Thoracic aorta (tissue), 2 donors: ENCODE results near the gene SNRNP25. TPM values are rescaled to one million over a fixed set of nuclear protein-coding genes. Genes with fewer than 3 reads are reported as not detected.

Experiments used
- ATAC-seq: fragments of 150-250 bp; one replicate; pipeline ENCODE4 v1.8.0; 2017; ENCODE audit warnings: low read depth; ENCODE audit not compliant: insufficient number of reproducible peaks, low FRiP score
- DNase-seq: peaks from one replicate; pipeline ENCODE4 v3.0.0-alpha.2; 2020; ENCODE audit warnings: low spot score
- H3K27ac ChIP-seq, 2 donors: fragments of 200-600 bp; sonication (generic); 1 replicate in 1 of 2; 2 replicates in 1 of 2; pipeline ENCODE4 v1.5.1; 2016; ENCODE audit warnings: mild to moderate bottlenecking in 2 of 2, moderate library complexity in 2 of 2
- H3K27me3 ChIP-seq: fragments of 200-600 bp; sonication (generic); replicated peaks from 2 replicates; pipeline ENCODE4 v1.6.0; 2016; ENCODE audit warnings: mild to moderate bottlenecking; ENCODE audit not compliant: insufficient read depth
- H3K36me3 ChIP-seq: fragments of 200-600 bp; sonication (generic); one replicate; pipeline ENCODE4 v1.5.1; 2016
- H3K4me1 ChIP-seq, 2 donors: fragments of 200-600 bp; sonication (generic); 1 replicate in 1 of 2; 2 replicates in 1 of 2; pipeline versions ENCODE4 v1.5.1 to v1.6.0; 2016; ENCODE audit warnings: low read depth in 2 of 2, mild to moderate bottlenecking in 1 of 2; ENCODE audit not compliant: control insufficient read depth in 1 of 2
- H3K4me3 ChIP-seq: fragments of 200-600 bp; sonication (generic); 2 replicates; pipeline ENCODE4 v1.5.1; 2016; ENCODE audit warnings: mild to moderate bottlenecking
- H3K9me3 ChIP-seq: fragments of 200-600 bp; sonication (generic); 2 replicates; pipeline ENCODE4 v1.5.1; 2016
- CTCF ChIP-seq: fragments of 200-600 bp; sonication (generic); IDR thresholded peaks from one replicate; pipeline ENCODE4 v1.5.1; 2019; ENCODE audit warnings: antibody characterized with exemption
- total RNA-seq, 2 donors: library from RNA; depleted of rRNA; stranded (reverse); fragments of >200 nt; gene quantifications; one replicate each; pipeline versions ENCODE4 v1.1.0 to v1.2.3, GENCODE V29; 2016

SNRNP25 gene
- total RNA-seq, 2 donors from 2014 or later, result 6.1 to 16.4 TPM

DNA sequence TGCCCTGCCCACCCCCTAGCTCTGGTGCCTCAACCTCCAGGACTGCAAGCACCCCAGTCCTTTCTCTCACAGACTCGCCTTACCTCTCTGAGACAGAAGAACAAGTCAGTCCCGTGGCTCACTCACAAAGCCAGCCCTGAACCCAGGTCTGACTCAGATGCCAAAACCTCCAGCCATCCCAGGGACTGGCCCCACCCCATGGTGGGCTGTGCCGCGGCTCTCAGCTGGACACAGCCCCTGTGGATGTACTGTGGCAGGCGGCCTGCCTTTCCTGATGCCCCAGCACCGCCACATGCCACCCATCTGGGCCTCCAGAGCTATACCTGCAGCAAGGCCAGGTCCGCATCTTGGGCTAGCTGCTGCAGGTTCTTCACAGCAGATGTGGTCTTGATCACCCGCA lies 44.2 kb downstream of the SNRNP25 start:
- Histone ChIP-seq H3K9me3 (no peaks in the 10 kb centered on the region), H3K4me3 (no peak overlapping the region), H3K27me3 (no peaks in the 10 kb centered on the region), H3K4me1 (peaks cover 24 to 52% of the 10 kb centered on the region in 2 donors), H3K27ac (no peak overlapping the region), H3K36me3 (peaks cover 4% of the 10 kb centered on the region)
- ATAC-seq (no peak), DNase-seq (no peak)
- TF ChIP-seq CTCF, result no peak

GRCh38 chr16:100989-101388 lies 47.4 kb downstream of the SNRNP25 start:
- Histone ChIP-seq H3K9me3 (no peaks in the 10 kb centered on the region), H3K4me1 (peaks cover 34 to 63% of the 10 kb centered on the region in 2 donors), H3K27ac (peak overlapping the region; percentile 91 to 94), H3K27me3 (no peaks in the 10 kb centered on the region), H3K4me3 (no peak overlapping the region), H3K36me3 (peaks cover 10% of the 10 kb centered on the region)
- DNase-seq (no peak), ATAC-seq (no peak)
- no peak for TF ChIP-seq CTCF

DNA sequence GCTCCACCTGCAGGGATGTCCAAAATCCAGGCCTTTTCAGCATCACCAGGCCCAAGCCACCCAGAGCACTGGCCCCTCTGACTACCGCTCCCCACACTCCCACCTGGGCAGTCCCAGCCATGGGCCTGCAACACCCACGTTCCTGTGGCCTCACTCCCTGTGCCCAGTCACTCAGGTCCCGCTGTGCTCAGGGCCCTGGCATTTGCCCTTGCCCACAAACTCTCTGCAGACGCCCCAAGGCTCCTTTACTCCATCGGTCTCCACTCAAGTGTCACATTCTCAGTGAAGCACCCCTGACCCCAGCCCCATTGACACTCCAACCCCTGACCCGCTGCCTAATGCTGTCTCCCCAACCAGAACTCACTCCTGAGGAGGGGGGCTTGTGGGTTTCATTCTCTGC lies 48.0 kb downstream of the SNRNP25 start:
- H3K27me3 ChIP-seq, result no peaks in the 10 kb centered on the region
- peak overlapping the region; percentile 43 for H3K4me3 ChIP-seq
- no peak for DNase-seq
- H3K9me3 ChIP-seq, result no peaks in the 10 kb centered on the region
- H3K36me3 ChIP-seq, result peaks cover 10% of the 10 kb centered on the region
- ATAC-seq, result no peak
- peak overlapping the region; percentile 91 to 94 for H3K27ac ChIP-seq
- peaks cover 34 to 62% of the 10 kb centered on the region in 2 donors for H3K4me1 ChIP-seq
- TF ChIP-seq CTCF, result no peak

DNA sequence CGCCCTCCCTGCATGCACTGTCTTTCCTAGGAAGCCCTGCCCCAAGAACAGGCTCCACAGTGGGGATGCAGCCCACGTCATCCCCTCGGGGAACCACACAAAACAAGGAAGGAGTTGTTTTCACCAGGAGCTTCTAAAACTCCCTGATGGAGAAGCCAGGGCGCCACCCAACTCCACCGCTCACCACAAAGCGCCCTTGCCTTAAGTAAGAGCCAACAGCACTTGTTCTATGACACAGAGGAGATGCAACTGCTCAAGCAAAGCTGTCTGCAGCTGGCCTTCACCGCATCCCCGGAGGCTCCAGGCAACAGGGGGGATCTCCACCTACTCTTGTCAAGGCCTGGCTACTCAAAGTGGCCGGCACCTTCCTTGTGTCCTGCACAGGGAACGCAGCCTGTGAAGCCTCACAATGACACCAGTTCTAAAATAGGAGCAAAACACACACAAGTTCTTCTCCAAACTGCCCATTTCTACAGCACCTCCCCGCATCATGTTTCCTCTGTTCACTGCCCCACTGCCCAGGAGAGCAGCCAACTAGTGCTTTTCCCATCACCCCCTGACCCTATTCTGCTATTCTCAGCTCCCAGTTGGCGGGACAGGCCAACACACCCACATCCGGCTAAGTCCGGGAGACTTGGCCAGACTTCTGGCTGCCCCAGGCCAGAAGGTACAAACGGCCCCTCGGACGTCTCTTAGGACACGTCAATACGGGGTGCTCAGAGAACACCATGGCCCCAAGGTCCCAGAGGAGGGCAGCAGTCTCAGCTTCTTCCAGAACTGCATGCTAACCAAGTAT lies 48.6 kb downstream of the SNRNP25 start:
- ATAC-seq (peak; percentile 45), DNase-seq (no peak)
- Histone ChIP-seq H3K36me3 (peaks cover 10% of the 10 kb centered on the region), H3K9me3 (no peaks in the 10 kb centered on the region), H3K27ac (peak overlapping the region; percentile 91 to 94), H3K27me3 (no peaks in the 10 kb centered on the region), H3K4me1 (peaks cover 34 to 60% of the 10 kb centered on the region in 2 donors), H3K4me3 (peak overlapping the region; percentile 43)
- no peak for TF ChIP-seq CTCF

DNA sequence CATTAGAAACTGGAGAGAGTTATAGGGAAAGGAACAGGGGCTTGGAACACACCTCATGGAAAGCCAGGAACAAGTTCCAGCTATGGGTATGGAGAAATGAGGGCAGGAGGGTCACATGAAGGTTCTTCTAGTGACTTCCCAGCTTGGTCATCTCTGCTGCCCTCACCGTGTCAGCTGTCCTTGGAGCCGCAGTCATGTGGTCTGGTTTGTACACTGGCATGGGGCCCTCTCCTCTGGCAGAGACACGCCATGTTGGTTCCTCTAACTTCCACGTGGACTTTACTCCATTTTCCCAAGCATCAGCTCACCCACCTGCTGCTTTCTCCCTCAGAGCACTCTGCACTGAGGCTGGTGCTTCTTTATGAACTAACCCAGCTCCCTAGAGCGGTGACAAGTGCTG lies 50.7 kb downstream of the SNRNP25 start:
- no peaks in the 10 kb centered on the region for H3K9me3 ChIP-seq
- peaks cover 28 to 45% of the 10 kb centered on the region in 2 donors for H3K4me1 ChIP-seq
- no peaks in the 10 kb centered on the region for H3K27me3 ChIP-seq
- peaks cover 7% of the 10 kb centered on the region for H3K36me3 ChIP-seq
- no peak for DNase-seq
- no peak for ATAC-seq
- TF ChIP-seq CTCF, result no peak
- H3K4me3 ChIP-seq, result no peak overlapping the region
- peak overlapping the region in 1 of 2 donors; percentile 40 for H3K27ac ChIP-seq
